Prostate gland (tissue), 2 donors: Measurements from ENCODE around the gene DENND2A. TPM values are rescaled to one million over a fixed set of nuclear protein-coding genes. Genes with fewer than 3 reads are reported as not detected.

Experiments
- DNase-seq: peaks from one replicate; pipeline ENCODE4 v3.0.0-alpha.2; 2019; ENCODE audit warnings: low spot score
- H3K27ac ChIP-seq, 2 donors: fragments of 200-600 bp; sonication (generic); 2 replicates each; pipeline ENCODE4 v1.5.1; 2017 to 2019
- H3K27me3 ChIP-seq: fragments of 200-600 bp; sonication (generic); replicated peaks from 2 replicates; pipeline ENCODE4 v1.5.1; 2019; ENCODE audit not compliant: insufficient read depth
- H3K36me3 ChIP-seq, 2 donors: fragments of 200-600 bp; sonication (generic); 1 replicate in 1 of 2; 2 replicates in 1 of 2; pipeline versions ENCODE4 v1.5.1 to v1.8.1; 2017 to 2019
- H3K4me1 ChIP-seq: fragments of 200-600 bp; sonication (generic); replicated peaks from 2 replicates; pipeline ENCODE4 v1.5.1; 2019
- H3K4me3 ChIP-seq, 2 donors: fragments of 200-600 bp; sonication (generic); 2 replicates each; pipeline ENCODE4 v1.5.1; 2017 to 2019
- H3K9me3 ChIP-seq: fragments of 200-600 bp; sonication (generic); 2 replicates; pipeline ENCODE4 v1.5.1; 2017
- CTCF ChIP-seq, 4 experiments: fragments of 200-600 bp in 2 of 4; fragments of 450-650 bp in 2 of 4; sonication (generic) in 2 of 4; IDR thresholded peaks; 1 replicate in 3 of 4; 2 replicates in 1 of 4; pipeline ENCODE4 v1.5.1; 2016 to 2019; ENCODE audit warnings: antibody characterized with exemption in 4 of 4, mild to moderate bottlenecking in 2 of 4, moderate library complexity in 2 of 4
- POLR2A ChIP-seq: fragments of 450-650 bp; IDR thresholded peaks from one replicate; pipeline ENCODE4 v1.6.1; 2016; ENCODE audit warnings: antibody characterized with exemption, mild to moderate bottlenecking
- POLR2AphosphoS5 ChIP-seq: sonication (generic); formaldehyde crosslinking; IDR thresholded peaks from one replicate; pipeline ENCODE4 v1.6.1; 2017; ENCODE audit warnings: antibody characterized with exemption
- WGBS: methylation state at CpG from one replicate; pipeline ENCODE4 v1.1.5; 2018; 5-methylcytosine and 5-hydroxymethylcytosine counted together
- intact Hi-C: fragments of 100-400 bp; cut with DNase I; formaldehyde crosslinking; loops from one replicate; pipeline ENCODE4 v1.14.2; 2022
- total RNA-seq, 2 donors: library from RNA; depleted of rRNA; stranded (reverse); fragments of >200 nt; gene quantifications; one replicate each; pipeline ENCODE4 v1.1.0, GENCODE V29; 2016

DENND2A gene
- total RNA-seq, 2 donors from 2014 or later: 4.0 to 9.2 TPM

GRCh38 chr7:140541513-140542227, 98.9 kb downstream of the DENND2A start:
- 5% methylated on average over 17 of the region's 17 CpGs for WGBS
- TF ChIP-seq CTCF (IDR thresholded peaks at IDR 0.05) (no peak), POLR2AphosphoS5 (peak; percentile 52)
- H3K27ac ChIP-seq: peak overlapping the region; percentile 66 to 73
- H3K4me3 ChIP-seq: no peak overlapping the region
- H3K9me3 ChIP-seq: no peaks in the 10 kb centered on the region
- peak; percentile 28 for DNase-seq
- H3K36me3 ChIP-seq: no peaks in the 10 kb centered on the region
- H3K4me1 ChIP-seq: peaks cover 3% of the 10 kb centered on the region
- intact Hi-C loops: no loop called here
- H3K27me3 ChIP-seq: no peaks in the 10 kb centered on the region

GRCh38 chr7:140541176-140541512, 99.5 kb downstream of the DENND2A start:
- intact Hi-C loops: no loop called here
- WGBS: 36% methylated on average over 4 of the region's 4 CpGs
- no peaks in the 10 kb centered on the region for H3K27me3 ChIP-seq
- H3K4me1 ChIP-seq: peaks cover 3% of the 10 kb centered on the region
- H3K9me3 ChIP-seq: no peaks in the 10 kb centered on the region
- DNase-seq: no peak
- no peak overlapping the region for H3K4me3 ChIP-seq
- H3K27ac ChIP-seq: peak overlapping the region; percentile 66 to 73
- TF ChIP-seq POLR2A: no peak
- no peak for TF ChIP-seq POLR2AphosphoS5
- no peak for TF ChIP-seq CTCF (IDR thresholded peaks at IDR 0.05)
- H3K36me3 ChIP-seq: no peaks in the 10 kb centered on the region

- 73% methylated on average over 18 of the region's 18 CpGs for WGBS
- H3K27ac ChIP-seq: peak overlapping the region in 1 of 2 donors; percentile 73
Measured at GRCh38 chr7:140540136-140540777, 100.4 kb downstream of the DENND2A start.

GRCh38 chr7:140539461-140539860, 101.2 kb downstream of the DENND2A start:
- 84% methylated on average over 18 of the region's 18 CpGs for WGBS
- TF ChIP-seq CTCF (IDR thresholded peaks at IDR 0.05): no peak
- Histone ChIP-seq H3K4me1 (peaks cover 3% of the 10 kb centered on the region), H3K36me3 (no peaks in the 10 kb centered on the region), H3K4me3 (no peak overlapping the region), H3K9me3 (no peaks in the 10 kb centered on the region), H3K27me3 (no peaks in the 10 kb centered on the region), H3K27ac (no peak overlapping the region)
- DNase-seq: no peak
- intact Hi-C loops: no loop called here

More at GRCh38 chr7:140540136-140540777, 100.4 kb downstream of the DENND2A start:
- H3K4me1 ChIP-seq: peaks cover 3% of the 10 kb centered on the region
- DNase-seq: peak; percentile 36
- no peaks in the 10 kb centered on the region for H3K9me3 ChIP-seq
- no peak overlapping the region for H3K4me3 ChIP-seq
- intact Hi-C loops: no loop called here
- TF ChIP-seq POLR2AphosphoS5: peak; percentile 31
- TF ChIP-seq POLR2A: no peak
- no peak for TF ChIP-seq CTCF (IDR thresholded peaks at IDR 0.05)
- H3K36me3 ChIP-seq: no peaks in the 10 kb centered on the region
- no peaks in the 10 kb centered on the region for H3K27me3 ChIP-seq
